LNCaP clone FGC (cell line): Measurements from ENCODE around the gene GPT2.
"Not testable (repeated sequence)": the region's sequence is repeated elsewhere in the genome, so short reads cannot be mapped to it uniquely, and the experiment has no call there.

Source experiments
- DNase-seq: peaks from one replicate; pipeline ENCODE4 v3.0.0-alpha.2; 2011; ENCODE audit warnings: low read depth
- H3K4me3 ChIP-seq: 2 replicates; pipeline ENCODE4 v1.5.1; 2011; ENCODE audit warnings: mild to moderate bottlenecking, low read depth, low read length, control low read depth
- CTCF ChIP-seq: IDR thresholded peaks from 2 replicates; pipeline ENCODE4 v1.5.1; 2012; ENCODE audit warnings: mild to moderate bottlenecking; ENCODE audit not compliant: control insufficient read depth, insufficient read depth; ENCODE audit errors: extremely low read depth

The GPT2 gene

GRCh38 chr16:46937536-46937935 is 53.4 kb downstream of the GPT2 start:
- H3K4me3 ChIP-seq: no peak overlapping the region
- TF ChIP-seq CTCF: no peak
- DNase-seq: no peak

GRCh38 chr16:46944713-46945112 is 60.6 kb downstream of the GPT2 start:
- H3K4me3 ChIP-seq, DNase-seq: not testable (repeated sequence)

GRCh38 chr16:46947900-46948547 is 63.9 kb downstream of the GPT2 start:
- H3K4me3 ChIP-seq: no peak overlapping the region
- DNase-seq: peak; percentile 26
- TF ChIP-seq CTCF: peak; percentile 59

GRCh38 chr16:46948548-46949166 is 64.5 kb downstream of the GPT2 start:
- no peak for DNase-seq
- TF ChIP-seq CTCF: no peak
- no peak overlapping the region for H3K4me3 ChIP-seq

- no peak for TF ChIP-seq CTCF
- peak; percentile 17 for DNase-seq
- no peak overlapping the region for H3K4me3 ChIP-seq
These were observed 65.2 kb downstream of the GPT2 start for GRCh38 chr16:46949241-46949892.

GRCh38 chr16:46950009-46950408 is 65.8 kb downstream of the GPT2 start:
- DNase-seq: peak; percentile 13
- H3K4me3 ChIP-seq: no peak overlapping the region
- no peak for TF ChIP-seq CTCF

GRCh38 chr16:46954562-46954961 is 70.4 kb downstream of the GPT2 start:
- TF ChIP-seq CTCF: no peak

More at GRCh38 chr16:46954562-46954961, 70.4 kb downstream of the GPT2 start:
- no peak overlapping the region for H3K4me3 ChIP-seq
- peak; percentile 72 for DNase-seq
